Measurements from ENCODE around the gene SPSB4.
"Not testable (repeated sequence)": the region's sequence is repeated elsewhere in the genome, so short reads cannot be mapped to it uniquely, and the experiment has no call there.

DNA sequence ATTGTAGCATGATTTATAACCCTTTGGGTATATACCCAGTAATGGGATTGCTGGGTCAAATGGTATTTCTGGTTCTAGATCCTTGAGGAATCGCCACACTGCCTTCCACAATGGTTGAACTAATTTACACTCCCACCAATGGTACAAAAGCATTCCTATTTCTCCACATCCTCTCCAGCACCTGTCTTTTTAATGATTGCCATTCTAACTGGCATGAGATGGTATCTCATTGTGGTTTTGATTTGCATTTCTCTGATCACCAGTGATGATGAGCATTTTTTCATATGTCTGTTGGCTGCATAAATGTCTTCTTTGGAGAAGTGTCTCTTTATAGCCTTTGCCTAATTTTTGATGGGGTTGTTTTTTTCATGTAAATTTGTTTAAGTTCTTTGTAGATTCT lies 66.8 kb downstream of the SPSB4 start:
- TF ChIP-seq, protein P1, sequence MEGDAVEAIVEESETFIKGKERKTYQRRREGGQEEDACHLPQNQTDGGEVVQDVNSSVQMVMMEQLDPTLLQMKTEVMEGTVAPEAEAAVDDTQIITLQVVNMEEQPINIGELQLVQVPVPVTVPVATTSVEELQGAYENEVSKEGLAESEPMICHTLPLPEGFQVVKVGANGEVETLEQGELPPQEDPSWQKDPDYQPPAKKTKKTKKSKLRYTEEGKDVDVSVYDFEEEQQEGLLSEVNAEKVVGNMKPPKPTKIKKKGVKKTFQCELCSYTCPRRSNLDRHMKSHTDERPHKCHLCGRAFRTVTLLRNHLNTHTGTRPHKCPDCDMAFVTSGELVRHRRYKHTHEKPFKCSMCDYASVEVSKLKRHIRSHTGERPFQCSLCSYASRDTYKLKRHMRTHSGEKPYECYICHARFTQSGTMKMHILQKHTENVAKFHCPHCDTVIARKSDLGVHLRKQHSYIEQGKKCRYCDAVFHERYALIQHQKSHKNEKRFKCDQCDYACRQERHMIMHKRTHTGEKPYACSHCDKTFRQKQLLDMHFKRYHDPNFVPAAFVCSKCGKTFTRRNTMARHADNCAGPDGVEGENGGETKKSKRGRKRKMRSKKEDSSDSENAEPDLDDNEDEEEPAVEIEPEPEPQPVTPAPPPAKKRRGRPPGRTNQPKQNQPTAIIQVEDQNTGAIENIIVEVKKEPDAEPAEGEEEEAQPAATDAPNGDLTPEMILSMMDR (IDR thresholded peaks at IDR 0.05): not testable (repeated sequence)
- not testable (repeated sequence) for TF ChIP-seq POLR2A (IDR thresholded peaks at IDR 0.05)

Measured in vagina (tissue), 2 donors.